Astrocyte of the cerebellum (primary cell): ENCODE measurements around the gene ATP5PD.
"Not testable (repeated sequence)": the region's sequence is repeated elsewhere in the genome, so short reads cannot be mapped to it uniquely, and the experiment has no call there.

Source experiments
- DNase-seq: peaks from one replicate; pipeline ENCODE4 v3.0.0-alpha.2; 2011; ENCODE audit warnings: low read depth
- H3K4me3 ChIP-seq: 2 replicates; pipeline ENCODE4 v1.5.1; 2011; ENCODE audit warnings: mild to moderate bottlenecking, low read depth, low read length, moderate library complexity
- in situ Hi-C: cut with HindIII; loops from 2 replicates; pipeline ENCODE4 v1.10.0; 2017; ENCODE audit warnings: low sequenced_read_pairs
- TF ChIP-seq, protein P1 (sequence below): IDR thresholded peaks from 2 replicates; pipeline ENCODE4 v1.5.1; 2012; ENCODE audit warnings: low read length, low read depth, moderate library complexity, mild to moderate bottlenecking; ENCODE audit errors: missing control alignments

ATP5PD gene

DNA sequence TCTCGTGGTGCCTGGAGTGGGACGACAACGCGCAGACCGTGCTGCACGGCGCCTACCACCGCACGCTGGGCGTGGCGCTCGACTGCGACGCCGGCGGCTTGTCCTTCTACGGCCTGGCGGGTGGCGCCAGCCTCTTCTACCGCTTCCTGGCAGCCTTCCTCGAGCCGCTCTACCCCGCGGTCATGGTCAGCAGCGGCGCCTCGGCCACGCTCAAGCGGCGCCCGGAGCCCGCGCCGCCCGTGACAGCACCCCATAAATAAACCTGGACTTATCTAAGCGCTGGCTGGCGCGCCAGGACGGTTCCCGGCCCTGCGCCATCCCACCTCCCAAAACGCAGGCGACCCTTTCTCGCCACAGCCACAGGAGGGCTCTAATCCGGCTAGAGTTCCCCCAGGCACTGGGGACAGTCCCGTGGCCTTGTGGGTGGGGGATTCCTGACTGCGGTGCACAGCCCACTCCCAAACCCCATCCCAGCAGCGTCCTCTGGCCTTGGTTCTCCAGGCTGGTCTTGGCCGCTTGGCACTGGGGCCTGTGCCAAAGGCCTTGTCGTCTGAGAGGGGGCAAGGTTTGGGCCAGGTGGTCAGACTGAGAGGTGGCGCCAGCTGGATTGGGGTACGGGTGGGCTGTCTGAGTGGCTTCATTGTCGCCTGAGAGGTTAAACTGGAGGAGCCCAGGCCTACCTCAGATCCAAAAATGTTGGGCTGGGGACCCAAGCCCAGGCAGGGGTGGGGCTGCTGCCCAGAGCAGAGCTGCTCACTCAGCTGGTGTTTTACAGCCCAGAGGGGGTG, 30.9 kb upstream of the ATP5PD start:
- DNase-seq, result no peak
- TF ChIP-seq, protein P1, sequence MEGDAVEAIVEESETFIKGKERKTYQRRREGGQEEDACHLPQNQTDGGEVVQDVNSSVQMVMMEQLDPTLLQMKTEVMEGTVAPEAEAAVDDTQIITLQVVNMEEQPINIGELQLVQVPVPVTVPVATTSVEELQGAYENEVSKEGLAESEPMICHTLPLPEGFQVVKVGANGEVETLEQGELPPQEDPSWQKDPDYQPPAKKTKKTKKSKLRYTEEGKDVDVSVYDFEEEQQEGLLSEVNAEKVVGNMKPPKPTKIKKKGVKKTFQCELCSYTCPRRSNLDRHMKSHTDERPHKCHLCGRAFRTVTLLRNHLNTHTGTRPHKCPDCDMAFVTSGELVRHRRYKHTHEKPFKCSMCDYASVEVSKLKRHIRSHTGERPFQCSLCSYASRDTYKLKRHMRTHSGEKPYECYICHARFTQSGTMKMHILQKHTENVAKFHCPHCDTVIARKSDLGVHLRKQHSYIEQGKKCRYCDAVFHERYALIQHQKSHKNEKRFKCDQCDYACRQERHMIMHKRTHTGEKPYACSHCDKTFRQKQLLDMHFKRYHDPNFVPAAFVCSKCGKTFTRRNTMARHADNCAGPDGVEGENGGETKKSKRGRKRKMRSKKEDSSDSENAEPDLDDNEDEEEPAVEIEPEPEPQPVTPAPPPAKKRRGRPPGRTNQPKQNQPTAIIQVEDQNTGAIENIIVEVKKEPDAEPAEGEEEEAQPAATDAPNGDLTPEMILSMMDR, result no peak
- no peak overlapping the region for H3K4me3 ChIP-seq
- in situ Hi-C loops, result no loop called here

DNA sequence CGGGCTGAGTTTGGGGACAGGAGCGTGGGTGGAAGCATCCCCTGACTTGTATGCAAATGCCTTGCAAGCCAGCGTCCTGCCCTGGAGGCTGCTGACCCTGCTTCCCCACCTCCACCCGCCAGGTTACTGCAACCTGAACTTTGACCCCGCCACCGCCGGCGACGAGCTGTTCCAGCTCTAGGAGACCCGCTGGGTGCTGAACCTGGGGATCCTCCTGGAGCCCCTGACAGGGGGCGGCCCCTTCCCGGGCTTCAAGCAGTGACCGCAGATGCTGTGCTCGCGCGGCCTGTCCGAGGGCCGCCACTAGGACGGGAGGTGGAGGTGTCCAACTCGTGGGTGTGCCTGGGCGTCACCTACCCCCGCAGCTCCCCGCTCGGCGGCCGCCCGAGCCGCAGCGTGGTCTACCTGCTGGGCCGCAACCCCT, 30.3 kb upstream of the ATP5PD start:
- H3K4me3 ChIP-seq, result no peak overlapping the region
- TF ChIP-seq, protein P1, result no peak
- in situ Hi-C loops, result no loop called here
- no peak for DNase-seq

DNA sequence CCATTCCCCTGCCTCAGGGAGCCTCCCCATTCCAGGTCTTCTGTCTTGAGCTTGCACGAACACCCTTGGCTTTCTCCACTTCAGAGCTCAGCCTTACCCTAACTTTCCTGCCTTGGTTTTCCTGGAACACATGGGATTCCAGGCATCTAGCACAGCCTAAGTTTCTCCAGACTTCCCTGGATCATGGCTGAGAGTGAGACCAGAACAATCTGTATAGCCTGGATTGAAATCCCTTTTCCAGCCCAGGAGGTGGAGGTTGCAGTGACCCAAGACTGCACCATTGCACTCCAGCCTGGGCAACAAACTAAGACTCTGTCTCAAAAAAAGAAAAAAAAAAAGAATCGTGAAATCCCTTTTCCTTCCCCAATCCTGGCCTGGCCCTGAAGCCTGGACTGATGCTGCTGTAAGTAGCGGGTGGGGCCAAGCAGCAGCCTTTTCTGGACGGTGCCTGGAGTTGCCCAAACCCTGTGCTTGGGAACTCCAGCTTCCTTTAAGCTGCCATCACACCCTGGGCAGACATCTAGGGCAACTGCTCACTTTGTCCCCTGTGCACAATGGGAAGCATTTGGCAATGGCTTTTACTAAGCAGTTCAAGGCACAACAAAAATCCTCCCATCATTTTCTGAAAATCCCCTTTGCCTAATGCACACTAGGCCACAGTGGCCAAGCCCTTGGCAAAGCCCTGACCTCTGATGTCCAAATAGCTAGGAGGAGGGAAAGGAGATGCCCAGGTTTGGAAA, 29.0 kb upstream of the ATP5PD start:
- TF ChIP-seq, protein P1, result no peak
- H3K4me3 ChIP-seq, result no peak overlapping the region
- in situ Hi-C loops, result no loop called here
- no peak for DNase-seq

DNA sequence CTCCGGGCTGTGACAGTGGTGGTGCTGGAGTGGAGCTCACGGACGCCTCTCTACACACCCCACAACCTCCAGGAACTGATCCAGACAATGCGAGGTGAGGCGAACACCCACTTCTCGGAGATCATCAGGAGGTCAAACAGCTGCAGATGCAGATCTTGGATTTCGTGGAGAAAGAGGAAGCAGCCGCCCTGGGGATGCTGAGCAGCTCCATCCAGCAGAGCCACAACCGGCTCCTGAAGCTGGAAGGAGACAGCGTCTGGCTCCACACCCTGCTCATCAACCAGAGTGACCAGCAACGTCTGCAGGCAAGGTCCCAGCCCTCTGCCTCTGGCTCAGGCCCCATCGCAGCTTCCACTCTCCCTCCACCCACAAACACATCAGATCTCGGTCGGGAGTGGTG, 27.8 kb upstream of the ATP5PD start:
- TF ChIP-seq, protein P1, result no peak
- no peak overlapping the region for H3K4me3 ChIP-seq
- no peak for DNase-seq
- in situ Hi-C loops, result no loop called here

DNA sequence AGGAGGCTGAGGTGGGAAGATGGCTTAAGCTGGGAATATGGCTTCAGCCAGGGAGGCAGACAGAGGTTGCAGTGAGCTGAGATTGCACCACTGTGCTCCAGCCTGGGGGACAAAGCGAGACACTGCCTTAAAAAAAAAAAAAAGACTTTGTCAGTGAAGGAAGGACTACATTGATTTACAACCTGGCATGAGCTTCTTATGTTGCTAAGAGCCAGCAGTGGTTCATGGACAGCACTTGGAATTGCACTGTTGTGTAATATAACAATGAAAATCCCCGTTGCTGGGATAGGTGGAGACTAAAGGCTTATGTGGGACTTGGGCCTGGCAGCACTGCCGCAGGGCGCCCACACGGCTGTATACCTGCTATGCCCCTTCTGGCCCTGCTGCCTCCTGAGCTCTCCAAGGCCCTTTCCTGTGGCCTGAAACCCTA, 26.9 kb upstream of the ATP5PD start:
- TF ChIP-seq, protein P1, result no peak
- no peak overlapping the region for H3K4me3 ChIP-seq
- no peak for DNase-seq
- in situ Hi-C loops, result no loop called here

DNA sequence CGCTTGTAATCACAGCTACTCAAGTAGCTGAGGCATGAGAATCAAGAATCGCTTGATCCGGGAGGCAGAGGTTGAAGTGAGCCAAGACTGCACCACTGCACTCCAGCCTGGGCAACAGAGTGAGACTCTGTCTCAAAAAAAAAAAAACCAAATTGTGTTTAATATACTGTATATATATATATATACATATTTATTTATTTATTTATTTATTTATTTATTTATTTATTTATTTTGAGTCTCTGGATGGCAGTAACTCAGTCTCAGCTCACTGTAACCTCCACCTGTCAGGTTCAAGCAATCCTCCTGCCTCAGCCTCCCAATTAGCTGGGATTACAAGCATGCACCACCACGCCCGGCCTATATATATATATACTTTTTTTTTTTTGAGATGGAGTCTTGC, 26.1 kb upstream of the ATP5PD start:
- H3K4me3 ChIP-seq, in situ Hi-C loops: not testable (repeated sequence)

DNA sequence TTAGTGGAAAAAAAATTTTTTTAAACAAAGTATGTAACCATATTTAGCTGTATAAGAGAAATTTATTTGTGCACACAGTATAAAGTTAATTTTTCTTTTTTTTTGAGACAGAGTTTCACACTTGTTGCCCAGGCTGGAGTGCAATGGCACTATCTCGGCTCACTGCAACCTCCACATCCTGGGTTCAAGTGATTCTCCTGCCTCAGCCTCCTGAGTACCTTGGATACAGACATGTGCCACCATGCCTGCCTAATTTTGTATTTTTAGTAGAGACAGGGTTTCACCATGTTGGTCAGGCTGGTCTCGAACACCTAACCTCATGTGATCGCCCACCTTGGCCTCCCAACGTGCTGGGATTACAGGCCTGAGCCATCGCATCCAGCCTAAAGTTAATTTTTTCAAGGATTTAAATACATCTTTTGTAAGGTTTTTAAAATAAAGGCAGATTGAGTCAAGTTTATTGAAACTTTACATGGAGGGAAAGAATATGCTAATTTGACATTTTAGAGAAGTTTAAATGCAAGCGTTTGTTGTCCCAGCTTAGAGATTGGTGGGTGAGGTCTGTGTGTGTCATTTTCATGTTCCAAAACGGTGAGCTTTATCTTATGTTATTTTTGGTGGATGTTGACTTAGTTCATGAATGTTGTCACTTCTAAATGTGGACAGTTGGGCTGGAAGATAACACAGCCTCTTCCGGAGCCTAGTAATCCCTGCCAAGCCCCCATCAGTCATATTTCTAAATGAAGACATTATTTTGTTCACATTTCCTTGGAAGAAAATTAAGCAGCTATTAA, 24.9 kb upstream of the ATP5PD start:
- H3K4me3 ChIP-seq, in situ Hi-C loops, DNase-seq: not testable (repeated sequence)

More for the DNA sequence above, 26.1 kb upstream of the ATP5PD start:
- DNase-seq, result not testable (repeated sequence)
